ENCODE results near the gene NKX1-2.

The NKX1-2 gene
- total RNA-seq, result 0 reads per million in 3 donors

DNA sequence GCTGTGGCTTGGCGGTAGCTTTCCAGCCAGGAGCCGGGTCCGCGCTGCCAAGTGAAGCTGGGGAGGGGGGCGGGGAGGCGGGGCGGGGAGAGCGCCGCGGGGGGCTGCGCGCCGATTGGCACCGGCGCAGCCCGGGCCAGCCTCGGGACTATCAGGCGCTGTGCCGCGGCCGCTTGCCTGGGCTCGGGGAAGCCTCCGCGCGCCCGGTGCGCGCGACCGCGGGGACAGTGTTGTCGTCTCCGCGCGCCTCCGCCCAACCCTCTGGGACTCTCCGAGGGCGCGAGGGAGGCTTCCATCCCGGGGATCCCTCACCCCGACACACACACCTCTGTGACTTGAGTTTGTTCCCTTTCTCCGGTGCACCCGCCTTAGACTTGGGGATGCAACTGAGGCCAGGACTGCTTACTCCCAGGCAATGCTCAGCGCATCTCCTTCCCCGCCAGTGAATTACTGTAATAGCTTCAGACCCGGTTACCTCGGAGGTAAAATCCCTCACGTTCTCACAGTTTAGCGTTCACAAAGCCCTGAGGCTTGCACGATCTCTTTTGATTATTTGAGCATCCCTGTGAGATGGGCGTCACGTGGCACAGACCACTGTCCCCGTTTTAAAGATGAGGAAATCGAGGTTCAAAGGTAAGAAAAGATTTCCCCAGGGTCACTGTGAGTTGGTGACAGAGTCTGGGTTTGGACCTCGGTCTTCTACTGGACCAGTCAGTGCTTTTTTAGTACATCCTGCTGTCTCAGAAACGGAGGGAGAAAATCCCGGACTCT lies at the start of gene NKX1-2:
Gene NKX1-2 (minus strand): TSS at position 24 of the 771 bp plus-strand sequence. CDS start 92 bp downstream, outside the sequence.
- peaks cover 41% of the 10 kb centered on the region for H3K27me3 ChIP-seq (replicated peaks; ENCODE audit: control insufficient read depth, insufficient read depth, low read length, poor library complexity, severe bottlenecking)
- no peaks in the 10 kb centered on the region for H3K9me3 ChIP-seq (ENCODE audit: control insufficient read depth, low read length)
- H3K4me1 ChIP-seq (ENCODE audit: control insufficient read depth, insufficient read depth, low read length, poor library complexity, severe bottlenecking), result peaks cover 10% of the 10 kb centered on the region
- no peaks in the 10 kb centered on the region for H3K36me3 ChIP-seq (ENCODE audit: control insufficient read depth, insufficient read depth, low read length)
- DNase-seq, result no peak
- H3K4me3 ChIP-seq (ENCODE audit: insufficient read depth, low read depth, low read length, poor library complexity, severe bottlenecking), result no peak within 1 kb of the TSS
- H3K27ac ChIP-seq (ENCODE audit: insufficient read depth, low read length, poor library complexity, severe bottlenecking), result no peak within 1 kb of the TSS

DNA sequence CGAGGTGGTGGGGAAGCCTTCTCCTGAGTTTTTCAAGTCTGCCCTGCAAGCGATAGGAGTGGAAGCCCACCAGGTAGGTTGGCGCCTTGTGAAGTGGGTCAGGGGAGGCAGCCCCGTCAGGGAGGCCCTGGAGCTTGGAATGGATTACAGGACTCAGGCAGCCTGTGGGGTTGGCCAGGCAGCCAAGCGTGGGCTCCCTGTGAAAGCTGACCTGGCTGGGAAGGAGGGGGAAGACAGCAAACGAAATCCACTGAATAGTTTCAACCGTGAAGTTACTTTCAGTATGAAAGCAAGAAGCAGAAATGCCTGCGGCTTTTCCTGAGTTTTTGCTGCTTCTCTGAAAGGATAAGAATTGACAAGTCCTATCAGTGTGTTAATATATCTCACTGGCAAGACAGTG lies 48.2 kb upstream of the NKX1-2 start:
- no peaks in the 10 kb centered on the region for H3K4me1 ChIP-seq (ENCODE audit: control insufficient read depth, insufficient read depth, low read length, poor library complexity, severe bottlenecking)
- no peak for DNase-seq
- no peak overlapping the region for H3K27ac ChIP-seq (ENCODE audit: insufficient read depth, low read length, poor library complexity, severe bottlenecking)
- H3K27me3 ChIP-seq (replicated peaks; ENCODE audit: control insufficient read depth, insufficient read depth, low read length, poor library complexity, severe bottlenecking), result no peaks in the 10 kb centered on the region
- peaks cover 11% of the 10 kb centered on the region for H3K36me3 ChIP-seq (ENCODE audit: control insufficient read depth, insufficient read depth, low read length)
- H3K9me3 ChIP-seq (ENCODE audit: control insufficient read depth, low read length), result no peaks in the 10 kb centered on the region
- no peak overlapping the region for H3K4me3 ChIP-seq (ENCODE audit: insufficient read depth, low read depth, low read length, poor library complexity, severe bottlenecking)

DNA sequence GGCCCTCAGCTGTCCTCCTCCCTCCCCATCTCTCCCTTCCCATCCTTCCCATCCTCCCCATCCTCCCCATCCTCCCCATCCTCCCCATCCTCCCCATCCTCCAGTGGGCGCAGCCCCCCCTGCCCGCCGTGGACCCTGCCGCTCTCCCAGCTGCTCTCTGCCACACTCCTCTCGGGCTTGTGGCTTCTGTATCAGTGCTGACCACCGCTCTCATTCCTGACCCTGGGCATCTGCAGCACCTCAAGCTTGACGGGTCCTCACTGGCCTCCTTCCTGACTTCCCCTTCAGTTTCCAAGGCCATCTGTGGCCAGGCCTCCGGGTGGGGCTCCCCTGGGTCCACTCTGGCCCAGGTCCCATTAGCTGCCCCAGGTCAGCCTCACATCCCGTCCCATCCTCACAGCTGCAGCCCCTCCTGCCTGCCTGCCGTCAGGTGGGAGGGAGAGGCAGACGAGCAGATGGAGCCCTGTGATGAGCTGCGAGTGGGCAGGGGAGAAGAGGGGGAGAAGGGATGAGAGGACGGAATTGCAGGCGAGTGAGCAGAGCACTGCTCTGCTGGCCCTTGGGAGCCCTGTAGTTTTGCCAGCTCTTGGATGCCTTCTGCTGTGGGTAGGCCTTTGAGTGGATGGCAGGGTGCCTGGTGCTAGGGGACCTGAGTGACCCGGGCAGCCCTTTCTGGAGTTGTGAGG lies 47.5 kb upstream of the NKX1-2 start:
- no peak overlapping the region for H3K27ac ChIP-seq (ENCODE audit: insufficient read depth, low read length, poor library complexity, severe bottlenecking)
- DNase-seq, result no peak
- H3K4me3 ChIP-seq (ENCODE audit: insufficient read depth, low read depth, low read length, poor library complexity, severe bottlenecking), result no peak overlapping the region
- H3K4me1 ChIP-seq (ENCODE audit: control insufficient read depth, insufficient read depth, low read length, poor library complexity, severe bottlenecking), result no peaks in the 10 kb centered on the region
- no peaks in the 10 kb centered on the region for H3K9me3 ChIP-seq (ENCODE audit: control insufficient read depth, low read length)
- no peaks in the 10 kb centered on the region for H3K27me3 ChIP-seq (replicated peaks; ENCODE audit: control insufficient read depth, insufficient read depth, low read length, poor library complexity, severe bottlenecking)
- peaks cover 11% of the 10 kb centered on the region for H3K36me3 ChIP-seq (ENCODE audit: control insufficient read depth, insufficient read depth, low read length)

DNA sequence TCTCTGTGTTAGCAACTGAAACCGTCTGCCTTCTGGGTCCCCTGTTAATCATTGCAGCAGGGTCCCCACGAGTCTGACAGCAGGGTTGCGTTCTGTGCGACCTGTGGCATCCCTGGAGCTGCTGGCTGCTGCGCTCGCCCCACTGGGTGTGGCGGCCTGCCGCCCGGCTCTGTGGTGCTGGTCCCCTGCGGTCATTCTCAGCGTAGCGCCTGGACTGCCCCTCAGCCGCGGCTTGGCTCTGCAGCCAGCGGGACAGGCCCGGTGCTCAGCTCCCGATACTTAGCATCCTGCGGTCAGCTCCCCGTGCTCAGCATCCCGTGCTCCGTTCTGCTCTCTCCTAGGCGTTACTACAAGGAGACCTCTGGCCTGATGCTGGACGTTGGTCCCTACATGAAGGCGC lies 46.8 kb upstream of the NKX1-2 start:
- Histone ChIP-seq H3K27ac (ENCODE audit: insufficient read depth, low read length, poor library complexity, severe bottlenecking) (no peak overlapping the region), H3K27me3 (replicated peaks; ENCODE audit: control insufficient read depth, insufficient read depth, low read length, poor library complexity, severe bottlenecking) (no peaks in the 10 kb centered on the region), H3K36me3 (ENCODE audit: control insufficient read depth, insufficient read depth, low read length) (peaks cover 11% of the 10 kb centered on the region), H3K9me3 (ENCODE audit: control insufficient read depth, low read length) (no peaks in the 10 kb centered on the region), H3K4me3 (ENCODE audit: insufficient read depth, low read depth, low read length, poor library complexity, severe bottlenecking) (no peak overlapping the region), H3K4me1 (ENCODE audit: control insufficient read depth, insufficient read depth, low read length, poor library complexity, severe bottlenecking) (no peaks in the 10 kb centered on the region)
- DNase-seq, result no peak

DNA sequence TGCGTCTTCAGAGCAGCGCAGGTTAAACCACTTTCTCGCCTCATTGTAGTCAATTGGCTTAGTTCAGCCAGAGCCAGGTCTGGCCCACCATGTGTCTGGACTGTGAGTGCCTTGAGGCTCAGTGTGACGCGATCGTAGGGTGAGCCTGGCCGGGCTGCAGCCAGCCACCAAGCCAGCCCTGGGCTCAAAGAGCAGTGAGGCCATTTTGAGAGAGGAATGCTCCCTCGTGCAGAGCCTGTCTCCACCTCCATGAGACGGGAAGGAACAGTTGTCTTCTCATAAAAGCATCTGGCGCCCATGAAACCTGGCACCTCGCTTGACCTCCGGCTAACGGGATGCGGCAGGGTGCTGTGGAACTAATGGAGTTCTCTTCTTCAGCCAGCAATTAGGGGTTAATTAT lies 46.3 kb upstream of the NKX1-2 start:
- Histone ChIP-seq H3K4me1 (ENCODE audit: control insufficient read depth, insufficient read depth, low read length, poor library complexity, severe bottlenecking) (no peaks in the 10 kb centered on the region), H3K27ac (ENCODE audit: insufficient read depth, low read length, poor library complexity, severe bottlenecking) (no peak overlapping the region), H3K36me3 (ENCODE audit: control insufficient read depth, insufficient read depth, low read length) (peaks cover 14% of the 10 kb centered on the region), H3K27me3 (replicated peaks; ENCODE audit: control insufficient read depth, insufficient read depth, low read length, poor library complexity, severe bottlenecking) (no peaks in the 10 kb centered on the region), H3K9me3 (ENCODE audit: control insufficient read depth, low read length) (no peaks in the 10 kb centered on the region), H3K4me3 (ENCODE audit: insufficient read depth, low read depth, low read length, poor library complexity, severe bottlenecking) (no peak overlapping the region)
- no peak for DNase-seq

DNA sequence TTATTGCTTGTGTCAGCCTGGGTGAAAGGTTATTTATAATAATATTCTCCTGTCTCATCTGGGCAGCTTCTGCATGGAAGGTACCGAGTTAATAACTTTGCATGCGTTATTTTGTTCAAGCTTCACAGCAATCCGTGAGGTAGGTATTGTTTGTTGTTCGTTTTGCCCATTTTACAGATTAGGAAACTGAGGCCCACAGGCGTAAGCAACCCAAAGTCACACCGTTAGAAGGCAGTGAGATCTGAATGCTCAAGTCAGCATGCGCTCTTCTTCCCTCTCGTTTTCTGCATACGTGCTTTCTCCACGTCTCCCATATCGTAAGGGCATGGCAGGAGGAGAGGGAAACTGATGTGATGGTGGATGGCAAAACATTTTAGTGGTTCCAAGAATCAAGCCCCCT lies 45.9 kb upstream of the NKX1-2 start:
- Histone ChIP-seq H3K9me3 (ENCODE audit: control insufficient read depth, low read length) (no peaks in the 10 kb centered on the region), H3K27ac (ENCODE audit: insufficient read depth, low read length, poor library complexity, severe bottlenecking) (no peak overlapping the region), H3K4me1 (ENCODE audit: control insufficient read depth, insufficient read depth, low read length, poor library complexity, severe bottlenecking) (no peaks in the 10 kb centered on the region), H3K36me3 (ENCODE audit: control insufficient read depth, insufficient read depth, low read length) (peaks cover 12% of the 10 kb centered on the region), H3K27me3 (replicated peaks; ENCODE audit: control insufficient read depth, insufficient read depth, low read length, poor library complexity, severe bottlenecking) (no peaks in the 10 kb centered on the region), H3K4me3 (ENCODE audit: insufficient read depth, low read depth, low read length, poor library complexity, severe bottlenecking) (no peak overlapping the region)
- DNase-seq, result no peak

DNA sequence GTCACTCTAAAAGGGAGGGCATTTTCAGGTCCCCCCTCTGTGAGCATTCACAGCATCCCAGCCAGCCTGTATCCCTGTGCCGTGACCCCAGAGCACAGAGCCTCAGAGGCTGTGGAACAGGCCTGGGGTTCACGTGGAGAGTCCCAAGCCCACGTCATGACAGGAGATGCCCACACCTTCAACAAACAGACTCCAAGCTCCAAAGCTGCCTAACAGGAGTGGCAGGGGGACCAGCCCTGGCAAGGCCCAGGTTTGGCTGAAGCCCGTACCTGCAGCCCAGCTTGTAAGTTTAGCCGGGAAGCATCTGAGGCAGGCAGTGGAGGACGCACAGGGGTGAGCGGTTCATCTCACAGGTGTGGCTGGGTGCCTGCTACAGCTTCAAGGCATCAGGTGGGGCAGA lies 45.3 kb upstream of the NKX1-2 start:
- no peak overlapping the region for H3K27ac ChIP-seq (ENCODE audit: insufficient read depth, low read length, poor library complexity, severe bottlenecking)
- H3K4me3 ChIP-seq (ENCODE audit: insufficient read depth, low read depth, low read length, poor library complexity, severe bottlenecking), result no peak overlapping the region
- H3K4me1 ChIP-seq (ENCODE audit: control insufficient read depth, insufficient read depth, low read length, poor library complexity, severe bottlenecking), result no peaks in the 10 kb centered on the region
- H3K27me3 ChIP-seq (replicated peaks; ENCODE audit: control insufficient read depth, insufficient read depth, low read length, poor library complexity, severe bottlenecking), result no peaks in the 10 kb centered on the region
- no peaks in the 10 kb centered on the region for H3K9me3 ChIP-seq (ENCODE audit: control insufficient read depth, low read length)
- DNase-seq, result no peak
- peaks cover 8% of the 10 kb centered on the region for H3K36me3 ChIP-seq (ENCODE audit: control insufficient read depth, insufficient read depth, low read length)

DNA sequence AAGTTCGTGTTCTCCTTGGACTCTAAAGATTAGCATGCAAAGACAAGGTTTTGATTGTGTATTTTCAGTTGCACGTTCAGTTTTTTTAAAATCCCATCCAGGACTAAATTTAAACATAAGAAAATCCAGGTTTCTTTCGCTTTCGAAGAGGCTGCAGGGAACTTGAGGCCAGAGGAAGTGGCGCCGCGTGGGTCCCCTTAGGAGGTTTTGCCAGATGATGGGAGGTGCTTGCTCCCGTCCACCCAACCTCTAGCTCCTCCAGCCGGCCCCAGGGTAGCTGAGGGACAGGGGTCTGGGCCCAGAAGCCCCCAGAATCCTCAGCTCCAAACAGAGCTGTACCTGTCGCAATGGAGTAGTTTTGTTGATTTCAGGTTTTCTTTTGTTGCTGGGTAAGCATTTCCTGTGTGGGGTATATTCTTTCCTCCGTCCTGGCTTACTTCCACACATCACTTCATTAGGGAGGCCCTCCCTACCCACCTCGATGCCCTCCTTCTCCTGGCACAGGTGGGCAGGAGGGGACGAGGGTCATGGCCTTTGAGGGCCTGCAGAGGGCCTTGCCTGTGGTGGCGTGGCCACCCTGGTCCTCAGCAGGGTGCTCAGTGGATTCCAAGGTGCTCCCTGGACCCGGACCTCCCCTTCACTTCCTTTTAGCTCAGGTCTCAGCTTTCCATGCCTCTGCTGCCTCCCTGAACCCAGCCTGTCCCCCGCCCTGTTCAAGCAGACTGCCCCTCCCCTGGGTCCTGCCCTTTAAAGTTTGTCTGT lies 44.4 kb upstream of the NKX1-2 start:
- no peaks in the 10 kb centered on the region for H3K9me3 ChIP-seq (ENCODE audit: control insufficient read depth, low read length)
- H3K4me1 ChIP-seq (ENCODE audit: control insufficient read depth, insufficient read depth, low read length, poor library complexity, severe bottlenecking), result no peaks in the 10 kb centered on the region
- H3K4me3 ChIP-seq (ENCODE audit: insufficient read depth, low read depth, low read length, poor library complexity, severe bottlenecking), result no peak overlapping the region
- no peak for DNase-seq
- H3K27me3 ChIP-seq (replicated peaks; ENCODE audit: control insufficient read depth, insufficient read depth, low read length, poor library complexity, severe bottlenecking), result no peaks in the 10 kb centered on the region
- H3K27ac ChIP-seq (ENCODE audit: insufficient read depth, low read length, poor library complexity, severe bottlenecking), result no peak overlapping the region
- peaks cover 5% of the 10 kb centered on the region for H3K36me3 ChIP-seq (ENCODE audit: control insufficient read depth, insufficient read depth, low read length)

DNA sequence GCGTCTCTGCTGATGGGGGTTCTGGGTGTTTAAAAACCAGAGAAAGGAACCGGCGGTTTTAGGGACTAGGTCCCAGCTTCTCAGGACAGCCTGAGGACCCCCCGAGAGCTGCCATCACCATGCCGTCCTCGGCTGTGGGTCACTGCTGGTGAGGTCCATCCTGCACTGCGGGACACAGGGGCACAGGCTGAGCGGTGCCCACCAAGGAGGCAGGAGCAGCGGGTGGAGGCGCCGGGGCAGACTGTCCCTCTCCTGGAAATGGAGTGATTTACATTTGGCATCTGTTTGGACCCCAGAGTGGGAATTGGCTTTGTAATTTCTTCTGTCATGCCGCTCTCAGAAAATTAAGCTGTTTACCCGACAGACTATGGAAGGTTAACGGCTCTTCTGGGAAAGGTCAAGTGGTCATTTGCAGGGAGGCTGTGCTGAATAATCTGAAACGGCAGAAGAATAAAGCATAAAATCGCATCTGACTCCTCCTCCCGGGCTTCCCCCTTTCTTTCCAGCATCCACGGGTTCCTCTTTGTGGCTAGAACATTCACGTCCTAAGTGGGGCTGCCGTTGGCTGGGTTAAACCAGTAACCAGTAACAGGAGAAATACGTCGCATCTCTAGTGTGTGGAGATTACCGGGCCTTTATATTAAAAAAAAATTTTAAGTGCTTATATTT lies 43.5 kb upstream of the NKX1-2 start:
- Histone ChIP-seq H3K27ac (ENCODE audit: insufficient read depth, low read length, poor library complexity, severe bottlenecking) (no peak overlapping the region), H3K4me1 (ENCODE audit: control insufficient read depth, insufficient read depth, low read length, poor library complexity, severe bottlenecking) (no peaks in the 10 kb centered on the region), H3K9me3 (ENCODE audit: control insufficient read depth, low read length) (no peaks in the 10 kb centered on the region), H3K36me3 (ENCODE audit: control insufficient read depth, insufficient read depth, low read length) (peaks cover 10% of the 10 kb centered on the region), H3K4me3 (ENCODE audit: insufficient read depth, low read depth, low read length, poor library complexity, severe bottlenecking) (no peak overlapping the region), H3K27me3 (replicated peaks; ENCODE audit: control insufficient read depth, insufficient read depth, low read length, poor library complexity, severe bottlenecking) (no peaks in the 10 kb centered on the region)
- DNase-seq, result no peak
